ENCODE measurements around the gene GP5. TPM values are rescaled to one million over a fixed set of nuclear protein-coding genes. Genes with fewer than 3 reads are reported as not detected.

Gene GP5
- total RNA-seq, 2 donors from 2014 or later, result not detected

- H3K9me3 ChIP-seq, result no peaks in the 10 kb centered on the region
- no peak for TF ChIP-seq POLR2A (IDR thresholded peaks at IDR 0.05)
- no peak for TF ChIP-seq CTCF (IDR thresholded peaks at IDR 0.05)
- H3K27ac ChIP-seq, result no peak overlapping the region
- H3K27me3 ChIP-seq, result no peaks in the 10 kb centered on the region
- intact Hi-C loops (cut with DNase I), result no loop called here
- H3K4me1 ChIP-seq, result peaks cover 1% of the 10 kb centered on the region
- DNase-seq, result peak in 1 of 4 donors; percentile 1
- no peak overlapping the region for H3K4me3 ChIP-seq
- no peaks in the 10 kb centered on the region for H3K36me3 ChIP-seq (replicated peaks in 1 of 2; ENCODE audit: insufficient read depth in 1 of 2, low read depth in 2 of 2)
- 43 to 56% methylated on average over 7 of the region's 7 CpGs for WGBS, 2 donors
- ATAC-seq, result no peak
Observed at GRCh38 chr3:194386648-194387047, 12.4 kb downstream of the GP5 start.

- H3K27ac ChIP-seq, result no peak overlapping the region
- no peaks in the 10 kb centered on the region for H3K27me3 ChIP-seq
- no peak overlapping the region for H3K4me3 ChIP-seq
- no peaks in the 10 kb centered on the region for H3K9me3 ChIP-seq
- DNase-seq (peak in 1 of 4 donors; percentile 4), ATAC-seq (no peak)
- intact Hi-C loops (cut with DNase I), result no loop called here
- 76 to 88% methylated on average over 15 of the region's 15 CpGs for WGBS, 2 donors
- H3K36me3 ChIP-seq (replicated peaks in 1 of 2; ENCODE audit: insufficient read depth in 1 of 2, low read depth in 2 of 2), result no peaks in the 10 kb centered on the region
- TF ChIP-seq POLR2A (IDR thresholded peaks at IDR 0.05), result no peak
- TF ChIP-seq CTCF (IDR thresholded peaks at IDR 0.05), result no peak
- H3K4me1 ChIP-seq, result peaks cover 6% of the 10 kb centered on the region
Observed at GRCh38 chr3:194386066-194386465, 13.0 kb downstream of the GP5 start.

- 78% methylated on average over 10 to 12 of the region's 12 CpGs for WGBS, 2 donors
- Histone ChIP-seq H3K4me1 (peaks cover 6% of the 10 kb centered on the region), H3K4me3 (no peak overlapping the region), H3K27me3 (peaks cover 0 to 4% of the 10 kb centered on the region in 2 donors), H3K27ac (no peak overlapping the region), H3K9me3 (no peaks in the 10 kb centered on the region), H3K36me3 (replicated peaks in 1 of 2; ENCODE audit: insufficient read depth in 1 of 2, low read depth in 2 of 2) (no peaks in the 10 kb centered on the region)
- DNase-seq, result peak in 1 of 4 donors; percentile 4
- intact Hi-C loops (cut with DNase I), result no loop called here
- ATAC-seq, result no peak
- no peak for TF ChIP-seq CTCF (IDR thresholded peaks at IDR 0.05)
- TF ChIP-seq POLR2A (IDR thresholded peaks at IDR 0.05), result no peak
Observed at GRCh38 chr3:194384569-194385001, 14.5 kb downstream of the GP5 start.

GRCh38 chr3:194384156-194384555 is 14.9 kb downstream of the GP5 start:
- intact Hi-C loops (cut with DNase I), result no loop called here
- H3K27ac ChIP-seq, result no peak overlapping the region
- peaks cover 6% of the 10 kb centered on the region for H3K4me1 ChIP-seq
- no peaks in the 10 kb centered on the region for H3K36me3 ChIP-seq (replicated peaks in 1 of 2; ENCODE audit: insufficient read depth in 1 of 2, low read depth in 2 of 2)
- DNase-seq, result peak in 1 of 4 donors; percentile 1
- WGBS, 2 donors, result 64 to 72% methylated on average over 6 of the region's 6 CpGs
- no peak for ATAC-seq
- H3K9me3 ChIP-seq, result no peaks in the 10 kb centered on the region
- H3K27me3 ChIP-seq, result peaks cover 0 to 4% of the 10 kb centered on the region in 2 donors
- no peak overlapping the region for H3K4me3 ChIP-seq
- TF ChIP-seq POLR2A (IDR thresholded peaks at IDR 0.05), result no peak
- no peak for TF ChIP-seq CTCF (IDR thresholded peaks at IDR 0.05)

GRCh38 chr3:194383276-194383940 is 15.7 kb downstream of the GP5 start:
- DNase-seq, result peak in 1 of 4 donors; percentile 7
- Histone ChIP-seq H3K36me3 (replicated peaks in 1 of 2; ENCODE audit: insufficient read depth in 1 of 2, low read depth in 2 of 2) (no peaks in the 10 kb centered on the region), H3K27ac (no peak overlapping the region), H3K9me3 (no peaks in the 10 kb centered on the region), H3K4me3 (no peak overlapping the region), H3K27me3 (peaks cover 0 to 4% of the 10 kb centered on the region in 2 donors), H3K4me1 (peaks cover 6% of the 10 kb centered on the region)
- 74 to 87% methylated on average over 14 of the region's 14 CpGs for WGBS, 2 donors
- TF ChIP-seq POLR2A (IDR thresholded peaks at IDR 0.05), result no peak
- TF ChIP-seq CTCF (IDR thresholded peaks at IDR 0.05), result no peak
- ATAC-seq, result no peak
- intact Hi-C loops (cut with DNase I), result no loop called here

Measured in body of pancreas (tissue), 4 donors.